Mucosa of descending colon (tissue), 3 donors: Measurements from ENCODE around the gene GAGE10. TPM values are rescaled to one million over a fixed set of nuclear protein-coding genes. Genes with fewer than 3 reads are reported as not detected.
"Not testable (repeated sequence)": the region's sequence is repeated elsewhere in the genome, so short reads cannot be mapped to it uniquely, and the experiment has no call there.

Experiments used
- ATAC-seq: fragments of 200-7000 bp; cut with Tn5 transposase; one replicate; pipeline ENCODE4 v1.9.1; 2020; ENCODE audit warnings: mild to moderate bottlenecking, moderate library complexity
- DNase-seq, 3 donors: peaks; one replicate each; pipeline ENCODE4 v3.0.0-alpha.2; 2020
- H3K36me3 ChIP-seq: fragments of 200-600 bp; one replicate; pipeline ENCODE4 v1.8.0; 2021; ENCODE audit warnings: low read depth, mild to moderate bottlenecking
- H3K4me1 ChIP-seq: fragments of 200-600 bp; one replicate; pipeline ENCODE4 v1.8.0; 2021; ENCODE audit warnings: low read depth, mild to moderate bottlenecking
- H3K4me3 ChIP-seq: fragments of 200-600 bp; one replicate; pipeline ENCODE4 v1.8.0; 2021; ENCODE audit warnings: mild to moderate bottlenecking
- H3K9me3 ChIP-seq: fragments of 200-600 bp; one replicate; pipeline ENCODE4 v1.8.0; 2021; ENCODE audit warnings: mild to moderate bottlenecking
- intact Hi-C, 2 donors: fragments of 100-400 bp; cut with DNase I in 1 of 2; cut with micrococcal nuclease in 1 of 2; formaldehyde crosslinking; loops; one replicate each; pipeline versions ENCODE4 v1.11.0 to v1.11.1; 2022; cut with DNase I, micrococcal nuclease
- total RNA-seq, 3 donors: library from RNA; stranded (reverse); fragmentation: NEBNext Ultra II Directional in 2 of 3; extraction: Animal tissue kit (Norgen Biotek cat#: 25700) in 2 of 3; gene quantifications; one replicate each; pipeline versions ENCODE4 v1.2.1 to v1.2.4, GENCODE V29; 2021 to 2023
- donor health status: DM: no; HTN: no; CAD: no; lungs with moderate emphysema.
- donor health status: DM: no; HTN: no; CAD: no.
- donor health status: DM: no; HTN: yes; CAD: no.

The GAGE10 gene
- total RNA-seq, 3 donors from 2014 or later: not detected

DNA sequence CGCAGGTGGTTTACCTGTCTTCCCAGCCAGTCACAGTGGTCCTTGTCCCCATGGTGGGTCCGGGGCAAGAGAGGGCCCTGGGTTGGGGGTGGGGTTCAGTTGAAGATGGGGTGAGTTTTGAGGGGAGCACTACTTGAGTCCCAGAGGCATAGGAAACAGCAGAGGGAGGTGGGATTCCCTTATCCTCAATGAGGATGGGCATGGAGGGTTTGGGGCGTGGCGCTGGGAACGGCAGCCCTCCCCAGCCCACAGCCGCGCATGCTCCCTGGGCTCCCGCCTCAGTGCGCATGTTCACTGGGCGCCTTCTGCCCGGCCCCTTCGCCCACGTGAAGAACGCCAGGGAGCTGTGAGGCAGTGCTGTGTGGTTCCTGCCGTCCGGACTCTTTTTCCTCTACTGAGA is 27.8 kb downstream of the GAGE10 start, which contains the start of gene GAGE13:
Gene GAGE13, plus strand, starts transcription at position 301 of the 400 bp plus-strand sequence. CDS start 1,156 bp downstream, outside the sequence.
- H3K4me3 ChIP-seq, H3K4me1 ChIP-seq, DNase-seq, H3K9me3 ChIP-seq, H3K36me3 ChIP-seq, ATAC-seq, intact Hi-C loops: not testable (repeated sequence)

DNA sequence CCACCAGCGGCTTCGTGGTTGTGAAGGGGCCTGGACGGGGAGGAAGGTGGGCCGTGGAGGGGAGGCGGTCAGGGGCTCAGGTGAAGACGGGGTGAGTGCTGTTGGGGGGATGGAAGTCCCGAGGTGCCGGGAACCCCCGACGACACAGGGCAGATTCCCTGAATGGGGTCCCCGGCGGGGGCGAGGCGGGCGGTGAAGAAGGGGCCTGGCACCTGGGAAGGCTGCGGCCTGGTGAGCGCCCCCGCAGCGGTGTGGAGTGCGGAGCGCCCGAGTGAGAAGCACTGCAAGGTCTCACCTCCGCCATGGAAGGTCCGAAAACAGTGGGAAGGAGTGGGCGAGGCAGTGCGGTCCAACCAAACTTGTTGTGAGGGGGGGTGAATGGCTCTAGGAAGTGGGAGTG is 28.4 kb downstream of the GAGE10 start:
- H3K4me3 ChIP-seq, H3K4me1 ChIP-seq, H3K36me3 ChIP-seq, ATAC-seq, H3K9me3 ChIP-seq, DNase-seq, intact Hi-C loops: not testable (repeated sequence)

- intact Hi-C loops, DNase-seq, ATAC-seq: not testable (repeated sequence)
Observed at GRCh38 chrX:49341449-49341848, 38.0 kb downstream of the GAGE10 start.

DNA sequence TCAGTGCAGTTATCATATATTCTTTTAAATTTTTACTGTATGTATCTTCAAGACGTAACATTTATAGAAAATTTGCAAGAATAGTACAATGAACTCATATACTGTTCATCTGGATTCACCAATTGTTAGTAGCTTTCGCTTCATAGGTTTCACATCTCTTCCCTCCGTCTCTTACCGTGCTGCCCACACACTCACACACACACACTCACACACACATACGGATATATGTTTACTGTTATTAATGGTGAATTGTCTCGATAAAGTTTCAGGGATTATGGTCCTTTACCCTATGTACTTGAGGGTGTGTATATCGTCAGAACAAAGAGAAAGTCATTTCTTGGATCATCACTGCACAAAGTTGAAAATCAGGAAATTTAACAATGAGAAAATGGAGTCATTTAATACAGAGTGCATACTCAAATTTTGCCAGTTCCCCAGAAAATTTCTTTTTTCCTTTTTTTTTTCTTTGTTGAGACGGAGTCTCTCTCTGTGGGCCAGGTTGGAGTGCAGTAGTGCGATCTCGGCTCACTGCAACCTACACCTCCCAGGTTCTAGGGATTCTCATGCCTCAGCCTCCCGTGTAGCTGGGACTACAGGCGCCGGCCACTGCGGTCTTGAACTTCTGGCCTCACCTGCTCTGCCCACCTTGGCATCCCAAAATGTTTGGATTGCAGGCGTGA is 41.2 kb downstream of the GAGE10 start:
- H3K36me3 ChIP-seq, ATAC-seq, H3K9me3 ChIP-seq, H3K4me3 ChIP-seq, DNase-seq, H3K4me1 ChIP-seq, intact Hi-C loops: not testable (repeated sequence)

More at GRCh38 chrX:49341449-49341848, 38.0 kb downstream of the GAGE10 start:
- not testable (repeated sequence) for H3K4me3 ChIP-seq, H3K36me3 ChIP-seq, H3K9me3 ChIP-seq, H3K4me1 ChIP-seq

DNA sequence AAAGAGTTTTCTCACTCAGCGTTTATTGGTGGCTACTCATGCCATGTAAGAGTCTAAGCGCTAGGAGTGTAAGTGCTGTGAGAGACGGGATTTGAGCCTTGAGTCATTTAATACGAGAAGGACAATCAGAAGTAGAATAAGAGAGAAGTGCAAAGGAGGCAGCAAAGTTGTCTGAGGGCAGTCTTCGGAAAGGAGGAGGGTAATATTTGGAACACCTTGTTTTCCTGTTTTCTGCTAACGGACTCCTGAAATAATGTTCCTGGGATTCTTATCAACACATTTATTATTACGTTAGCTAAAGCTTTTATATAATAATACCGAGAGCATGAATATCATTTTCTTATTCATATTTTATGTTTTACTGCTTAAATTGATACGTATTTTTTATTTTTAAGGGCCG is 42.0 kb downstream of the GAGE10 start:
- ATAC-seq, H3K9me3 ChIP-seq, H3K36me3 ChIP-seq, H3K4me1 ChIP-seq, H3K4me3 ChIP-seq, intact Hi-C loops, DNase-seq: not testable (repeated sequence)

DNA sequence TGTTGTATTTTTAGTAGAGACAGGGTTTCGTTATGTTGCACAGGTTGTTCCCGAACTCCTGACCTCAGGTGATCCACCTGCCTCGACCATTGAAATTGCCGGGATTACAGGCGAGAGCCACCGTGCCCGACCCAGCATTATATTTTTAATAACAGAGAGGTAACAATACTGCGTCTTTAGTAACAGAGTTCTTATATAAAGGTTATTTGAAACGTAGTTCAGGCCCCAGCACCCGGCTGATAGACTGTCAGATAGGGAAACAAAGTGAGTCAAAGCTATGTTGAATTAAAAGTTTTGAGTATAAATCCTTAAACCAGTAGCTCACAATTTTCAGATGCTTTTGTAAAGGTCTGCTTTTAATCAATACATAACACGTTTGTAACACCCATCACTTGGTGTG is 42.7 kb downstream of the GAGE10 start:
- H3K4me1 ChIP-seq, ATAC-seq, H3K9me3 ChIP-seq, H3K4me3 ChIP-seq, H3K36me3 ChIP-seq, intact Hi-C loops, DNase-seq: not testable (repeated sequence)

Other genes with a start within 250 kb of the GAGE10 start
- 10 to 100 TPM; 11.6 to 16.7 (median 12.5) TPM for gene CCDC120, start 244.6 kb upstream of the GAGE10 start, total RNA-seq
- 10 to 100 TPM in 1 of 3 donors, 1 to 10 TPM in 2; 3.9 to 18.7 (median 8.1) TPM for gene PRAF2, start 229.6 kb upstream of the GAGE10 start, total RNA-seq
- gene WDR45, start 223.8 kb upstream of the GAGE10 start, total RNA-seq: 10 to 100 TPM; 44.3 to 90.1 (median 52.6) TPM
- gene GPKOW, start 179.9 kb upstream of the GAGE10 start, total RNA-seq: 10 to 100 TPM; 21.3 to 22.4 (median 22.1) TPM
- 10 to 100 TPM in 2 of 3 donors, 1 to 10 TPM in 1; 9.5 to 16.8 (median 15.6) TPM for gene MAGIX, start 140.9 kb upstream of the GAGE10 start, total RNA-seq
- gene PLP2, start 131.7 kb upstream of the GAGE10 start, total RNA-seq: 100 to 1,000 TPM in 2 of 3 donors, 10 to 100 TPM in 1; 96.1 to 152 (median 137) TPM
- gene PRICKLE3, start 117.3 kb upstream of the GAGE10 start, total RNA-seq: 10 to 100 TPM; 12.5 to 15.6 (median 13.0) TPM
- gene SYP, start 103.5 kb upstream of the GAGE10 start, total RNA-seq: 10 to 100 TPM in 2 of 3 donors, 1 to 10 TPM in 1; 4.9 to 14.5 (median 12.2) TPM
- 1 to 10 TPM in 2 of 3 donors, under 1 TPM in 1; 0.70 to 3.0 (median 1.7) TPM for gene CACNA1F, start 70.3 kb upstream of the GAGE10 start, total RNA-seq
- gene CCDC22, start 68.2 kb upstream of the GAGE10 start, total RNA-seq: 10 to 100 TPM; 14.3 to 15.9 (median 14.5) TPM
- gene FOXP3, start 38.9 kb upstream of the GAGE10 start, total RNA-seq: under 1 TPM in 1 of 3 donors, not detected in 2; 0.72 TPM
- 1 to 10 TPM; 2.3 to 8.3 (median 3.0) TPM for gene PPP1R3F, start 33.9 kb upstream of the GAGE10 start, total RNA-seq
- not detected for gene GAGE12J, start 18.4 kb downstream of the GAGE10 start, total RNA-seq
- gene GAGE13, start 27.9 kb downstream of the GAGE10 start, total RNA-seq: not detected
- gene GAGE12C, start 228.5 kb downstream of the GAGE10 start, total RNA-seq: not detected
- not detected for gene GAGE12D, start 238.1 kb downstream of the GAGE10 start, total RNA-seq
- not detected for gene GAGE12E, start 247.6 kb downstream of the GAGE10 start, total RNA-seq